A549 (cell line): ENCODE measurements around the gene PTGFRN. TPM values are rescaled to one million over a fixed set of nuclear protein-coding genes. Genes with fewer than 3 reads are reported as not detected.

Experiments used
- ATOH8 ChIP-seq: fragments of 250-450 bp; sonication (Bioruptor Pico); IDR thresholded peaks from 2 replicates; pipeline ENCODE4 v1.5.0; 2020; ENCODE audit warnings: low read depth, mild to moderate bottlenecking, moderate library complexity
- CBX2 ChIP-seq: fragments of 200-600 bp; sonication (generic); IDR thresholded peaks from 2 replicates; pipeline ENCODE4 v1.6.1; 2016; ENCODE audit warnings: low read depth, mild to moderate bottlenecking, borderline replicate concordance
- CBX8 ChIP-seq: fragments of 200-600 bp; sonication (generic); IDR thresholded peaks from 2 replicates; pipeline ENCODE4 v1.6.1; 2016
- CEBPB ChIP-seq, 2 experiments: fragments of >200 bp in 1 of 2; sonication (Bioruptor Twin) in 1 of 2; formaldehyde crosslinking in 1 of 2; IDR thresholded peaks; 2 replicates each; pipeline ENCODE4 v1.6.1; 2012 to 2016
- CHD4 ChIP-seq: fragments of 200-600 bp; sonication (generic); IDR thresholded peaks from 2 replicates; pipeline ENCODE4 v1.6.1; 2016; ENCODE audit warnings: antibody characterized with exemption, mild to moderate bottlenecking, borderline replicate concordance
- ELK1 ChIP-seq: fragments of 150-350 bp; IDR thresholded peaks from 2 replicates; pipeline ENCODE4 v1.6.1; 2014; ENCODE audit warnings: low read depth, mild to moderate bottlenecking, low read length
- ESRRA ChIP-seq: fragments of 150-350 bp; IDR thresholded peaks from 2 replicates; pipeline ENCODE4 v1.6.1; 2014; ENCODE audit warnings: mild to moderate bottlenecking, low read length, borderline replicate concordance
- FOSB ChIP-seq: fragments of 250-450 bp; sonication (Bioruptor Pico); IDR thresholded peaks from 2 replicates; pipeline ENCODE4 v1.5.0; 2020; ENCODE audit warnings: mild to moderate bottlenecking, moderate library complexity
- FOXS1 ChIP-seq: fragments of 250-450 bp; sonication (Bioruptor Pico); IDR thresholded peaks from 2 replicates; pipeline ENCODE4 v1.5.0; 2020; ENCODE audit warnings: mild to moderate bottlenecking, moderate library complexity
- HDAC2 ChIP-seq: fragments of 200-600 bp; sonication (generic); IDR thresholded peaks from 2 replicates; pipeline ENCODE4 v1.6.1; 2016
- HES2 ChIP-seq: fragments of >200 bp; sonication (Bioruptor Twin); formaldehyde crosslinking; IDR thresholded peaks from 2 replicates; pipeline ENCODE4 v1.6.1; 2016
- HEYL ChIP-seq: fragments of 250-450 bp; sonication (Bioruptor Pico); IDR thresholded peaks from 2 replicates; pipeline ENCODE4 v1.8.0; 2021; ENCODE audit warnings: mild to moderate bottlenecking, moderate library complexity
- HMGXB4 ChIP-seq: fragments of 250-450 bp; sonication (Bioruptor Pico); IDR thresholded peaks from 2 replicates; pipeline ENCODE4 v1.5.0; 2021; ENCODE audit warnings: mild to moderate bottlenecking, moderate library complexity, borderline replicate concordance
- HOXB5 ChIP-seq: fragments of 250-450 bp; sonication (Bioruptor Pico); IDR thresholded peaks from 2 replicates; pipeline ENCODE4 v1.5.0; 2020; ENCODE audit warnings: mild to moderate bottlenecking, moderate library complexity
- KDM5A ChIP-seq: fragments of 200-600 bp; sonication (generic); IDR thresholded peaks from 2 replicates; pipeline ENCODE4 v1.6.1; 2016; ENCODE audit warnings: antibody characterized with exemption, mild to moderate bottlenecking
- MAZ ChIP-seq: fragments of 150-350 bp; IDR thresholded peaks from 2 replicates; pipeline ENCODE4 v1.6.1; 2014; ENCODE audit warnings: antibody characterized with exemption, low read depth, low read length, borderline replicate concordance
- PBX3 ChIP-seq: IDR thresholded peaks from 2 replicates; pipeline ENCODE4 v1.6.1; 2012
- POLR2A ChIP-seq: IDR thresholded peaks from 2 replicates; pipeline ENCODE4 v1.6.1; 2012; ENCODE audit warnings: mild to moderate bottlenecking, low read length
- REST ChIP-seq: fragments of 200-600 bp; sonication (generic); IDR thresholded peaks from 2 replicates; pipeline ENCODE4 v1.6.1; 2016; ENCODE audit warnings: antibody characterized with exemption, mild to moderate bottlenecking, moderate library complexity
- SREBF2 ChIP-seq: fragments of 450-650 bp; IDR thresholded peaks from 2 replicates; pipeline ENCODE4 v1.6.1; 2014; ENCODE audit warnings: mild to moderate bottlenecking, moderate library complexity
- ZNF302 ChIP-seq: fragments of 250-450 bp; sonication (Bioruptor Pico); IDR thresholded peaks from 2 replicates; pipeline ENCODE4 v1.9.0; 2021; ENCODE audit warnings: inconsistent platforms, mild to moderate bottlenecking, moderate library complexity
- ZSCAN20 ChIP-seq: fragments of 250-450 bp; sonication (Bioruptor Pico); IDR thresholded peaks from 2 replicates; pipeline ENCODE4 v1.8.0; 2022; ENCODE audit warnings: mild to moderate bottlenecking, moderate library complexity
- polyA plus RNA-seq, 4 experiments: library from polyadenylated mRNA; depleted of rRNA in 3 of 4; stranded (reverse); fragments of >200 nt; fragmentation: RNase III in 1 of 4; extraction: RNeasy Plus Mini Kit Qiagen cat#74134 plus additional on column Dnase treatment in 1 of 4; gene quantifications; 2 replicates in 3 of 4; 3 replicates in 1 of 4; pipeline ENCODE4 v1.2.3, GENCODE V29; 2011 to 2017

Gene PTGFRN
- polyA plus RNA-seq, 2 of the 4 experiments (the other 2 are of a cell fraction): 17.4 to 39.0 TPM

GRCh38 chr1:116900471-116901365 is 9.0 kb upstream of the PTGFRN start (continued):
- no peak for TF ChIP-seq ATOH8 (CRISPR knock-in tag)
- TF ChIP-seq MAZ: no peak
- TF ChIP-seq FOXS1 (CRISPR knock-in tag): no peak
- TF ChIP-seq KDM5A: no peak
- no peak for TF ChIP-seq HEYL (CRISPR knock-in tag)
- TF ChIP-seq POLR2A: no peak
- TF ChIP-seq HOXB5 (CRISPR knock-in tag): no peak
- TF ChIP-seq ZNF302 (CRISPR knock-in tag): no peak
- TF ChIP-seq HMGXB4: no peak
- TF ChIP-seq SREBF2: no peak
- no peak for TF ChIP-seq ZSCAN20 (CRISPR knock-in tag)
- peak; percentile 9 to 42; a peak in 1 of 4 replicates for TF ChIP-seq CEBPB (IDR thresholded peaks at IDR 0.05)
- no peak for TF ChIP-seq PBX3
- TF ChIP-seq FOSB (CRISPR knock-in tag): no peak
- no peak for TF ChIP-seq ESRRA
- TF ChIP-seq REST: no peak
- TF ChIP-seq CBX2: no peak
- TF ChIP-seq CBX8: no peak
- TF ChIP-seq ELK1: no peak
- TF ChIP-seq HDAC2: no peak
- no peak for TF ChIP-seq HES2
- TF ChIP-seq CHD4: no peak
